GM19240 (cell line): ENCODE data around the gene VPS35L.
"Not testable (repeated sequence)": the region's sequence is repeated elsewhere in the genome, so short reads cannot be mapped to it uniquely, and the experiment has no call there.

Source experiments
- DNase-seq: peaks from one replicate; pipeline ENCODE4 v3.0.0; 2011; ENCODE audit warnings: low spot score; ENCODE audit not compliant: insufficient read length

VPS35L gene

DNA sequence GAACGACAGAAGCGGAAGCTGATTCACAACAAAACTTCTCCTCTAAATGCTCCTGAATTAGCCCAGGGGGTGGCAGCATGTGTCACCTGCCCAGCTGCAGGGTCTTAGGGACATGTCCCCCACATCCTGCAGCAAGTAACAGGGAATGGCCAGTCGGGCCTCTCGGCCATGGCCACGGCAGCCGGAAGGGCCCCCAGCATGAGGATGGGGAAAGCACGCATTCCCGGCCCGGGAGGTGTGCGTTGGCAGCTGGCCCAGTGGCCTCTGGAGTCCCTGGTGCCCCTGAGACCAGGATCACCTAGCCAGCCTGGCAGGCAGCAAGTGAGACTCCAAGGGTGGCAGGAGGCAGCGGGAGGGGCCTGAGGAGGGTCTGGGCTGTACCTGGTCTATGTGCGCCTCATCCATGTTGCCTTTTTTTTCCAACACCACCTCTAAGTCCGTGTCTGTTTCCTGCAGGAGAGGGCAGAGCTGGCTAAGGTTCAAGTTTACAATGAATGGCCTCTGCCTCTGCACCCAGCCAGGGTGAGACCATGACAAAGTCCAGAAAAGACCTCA, 155.6 kb downstream of the VPS35L start:
- DNase-seq: no peak

DNA sequence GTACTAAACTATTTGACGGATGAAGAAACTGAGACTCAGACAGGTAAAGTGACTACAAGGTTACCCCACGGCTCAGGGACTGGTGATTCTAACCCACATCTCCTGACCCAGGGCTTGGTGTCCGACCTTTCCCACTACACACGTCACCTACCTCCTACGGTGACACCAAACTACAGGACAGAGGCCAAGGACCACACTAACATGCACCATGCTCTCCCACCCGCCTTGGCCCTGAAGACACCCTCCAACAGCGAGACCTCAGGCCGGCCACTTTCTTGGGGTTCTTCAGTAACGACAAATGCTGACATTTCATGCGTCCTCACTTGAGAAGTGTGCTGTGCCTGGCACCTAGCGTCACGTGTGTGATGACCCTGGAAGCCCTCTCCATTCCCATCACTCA, 156.1 kb downstream of the VPS35L start:
- no peak for DNase-seq

DNA sequence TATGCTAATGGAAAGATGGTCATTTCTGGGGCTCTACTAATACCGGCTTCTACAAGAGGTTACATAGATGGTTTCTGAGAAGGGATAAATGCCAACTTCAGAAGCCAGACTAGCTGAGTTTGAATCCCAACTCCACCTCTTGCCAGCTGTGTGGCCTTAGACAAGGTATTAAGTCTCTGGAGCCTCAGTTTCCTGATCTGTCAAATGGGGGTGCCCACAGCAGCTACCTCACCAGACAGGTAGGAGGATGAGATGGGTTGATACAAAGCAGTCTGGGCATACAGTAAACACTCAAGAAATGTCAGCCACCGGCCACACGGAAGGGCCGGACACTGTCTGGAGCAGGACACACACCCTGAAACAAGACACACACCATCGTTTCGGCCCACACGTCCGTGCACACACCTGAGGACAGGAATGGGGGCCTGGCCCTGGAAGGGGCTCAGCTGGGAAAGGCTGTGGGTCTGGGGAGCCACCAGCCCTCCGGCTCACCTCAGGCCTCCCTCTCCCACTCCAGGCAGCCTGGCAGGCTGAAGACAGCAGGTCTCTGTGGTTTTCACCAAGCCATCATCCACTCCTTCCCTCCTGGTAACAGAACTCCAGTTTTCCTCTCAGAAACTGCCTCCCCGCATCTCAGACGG, 157.0 kb downstream of the VPS35L start:
- DNase-seq: no peak

DNA sequence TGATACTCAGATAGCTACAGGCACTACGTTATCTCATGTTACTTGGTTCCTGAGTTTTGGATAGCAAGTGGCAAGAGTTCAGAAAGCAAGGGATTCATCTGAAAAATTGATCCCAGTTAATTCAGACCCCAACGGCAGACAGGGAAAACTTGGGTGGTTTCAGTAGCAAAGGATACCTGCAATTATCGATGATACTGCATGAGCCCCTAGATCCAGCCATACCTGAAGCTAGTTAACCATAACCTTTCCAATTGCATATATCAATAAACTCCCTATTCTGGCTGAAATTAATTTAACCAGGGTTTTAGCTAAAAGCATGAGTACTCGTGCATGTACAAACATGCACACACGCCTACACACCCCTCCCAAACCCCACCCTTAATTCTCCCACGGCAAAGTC, 158.2 kb downstream of the VPS35L start:
- DNase-seq: no peak

DNA sequence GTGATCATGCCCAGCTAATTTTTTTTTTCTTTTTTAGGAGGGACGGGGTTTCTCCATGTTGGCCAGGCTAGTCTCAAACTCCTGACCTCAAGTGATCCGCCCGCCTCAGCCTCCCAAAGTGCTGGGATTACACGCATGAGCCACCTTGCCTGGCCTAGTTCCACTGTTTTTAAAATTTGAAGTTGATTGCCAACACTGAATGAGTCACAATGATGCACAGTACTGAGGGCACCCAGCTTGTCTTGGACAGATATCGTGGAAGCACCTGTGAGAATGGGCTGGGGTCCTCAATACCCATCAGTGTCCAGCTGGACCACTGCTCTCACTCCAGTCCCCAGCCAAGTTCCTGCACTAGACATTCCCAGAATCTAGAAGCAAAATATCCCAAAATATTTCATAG, 160.1 kb downstream of the VPS35L start:
- no peak for DNase-seq

DNA sequence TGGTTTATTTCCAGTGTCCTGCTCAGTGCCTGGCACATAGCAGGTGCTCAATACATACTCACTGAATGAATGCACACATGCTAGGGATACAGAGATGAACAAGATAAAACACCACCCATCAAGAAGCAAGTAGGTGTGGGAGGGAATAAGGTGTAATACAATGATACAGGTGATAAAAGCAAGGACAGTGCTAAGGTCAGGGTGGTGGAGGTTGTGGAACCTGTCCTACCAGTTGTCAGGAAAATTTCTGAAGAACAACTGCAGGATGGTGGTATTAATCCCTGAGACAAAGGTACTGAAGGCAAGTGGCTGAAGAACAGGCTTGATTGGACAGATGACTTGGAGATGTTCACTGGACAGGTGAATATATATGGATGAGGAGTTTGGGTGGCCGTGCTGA, 160.7 kb downstream of the VPS35L start:
- DNase-seq: no peak

DNA sequence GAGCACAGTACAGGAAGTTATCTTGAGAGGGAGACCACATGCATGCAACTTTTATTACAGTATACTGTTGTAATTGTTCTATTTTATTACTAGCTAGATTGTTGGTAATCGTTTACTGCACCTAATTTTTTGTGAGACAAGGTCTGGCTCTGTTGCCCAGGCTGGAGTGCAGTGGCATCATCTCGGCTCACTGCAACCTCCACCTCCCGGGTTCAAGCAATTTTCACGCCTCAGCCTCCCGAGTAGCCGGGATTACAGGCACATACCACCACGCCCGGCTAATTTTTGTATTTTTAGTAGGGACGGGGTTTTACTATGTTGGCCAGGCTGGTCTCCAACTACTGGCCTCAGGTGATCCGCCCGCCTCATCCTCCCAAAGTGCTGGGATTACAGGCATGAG, 161.2 kb downstream of the VPS35L start:
- DNase-seq: not testable (repeated sequence)

DNA sequence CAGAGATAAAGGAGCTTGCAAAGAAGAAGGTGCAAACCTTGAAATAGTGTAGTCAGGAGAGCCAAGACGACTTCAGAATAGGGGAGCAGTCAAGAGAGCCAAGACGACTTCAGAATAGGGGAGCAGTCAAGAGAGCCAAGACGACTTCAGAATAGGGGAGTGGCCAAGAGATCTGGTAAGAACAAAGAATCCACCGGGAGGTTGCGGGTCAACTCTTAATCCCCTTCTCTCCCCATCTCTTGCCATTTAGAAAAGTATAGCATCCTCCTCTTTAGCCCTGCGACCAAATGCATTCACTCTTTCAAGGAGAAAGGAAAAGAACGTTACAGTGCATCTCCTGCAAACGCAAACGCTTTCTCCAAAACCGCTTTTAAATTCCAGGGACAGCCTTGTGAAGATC, 161.8 kb downstream of the VPS35L start:
- no peak for DNase-seq

DNA sequence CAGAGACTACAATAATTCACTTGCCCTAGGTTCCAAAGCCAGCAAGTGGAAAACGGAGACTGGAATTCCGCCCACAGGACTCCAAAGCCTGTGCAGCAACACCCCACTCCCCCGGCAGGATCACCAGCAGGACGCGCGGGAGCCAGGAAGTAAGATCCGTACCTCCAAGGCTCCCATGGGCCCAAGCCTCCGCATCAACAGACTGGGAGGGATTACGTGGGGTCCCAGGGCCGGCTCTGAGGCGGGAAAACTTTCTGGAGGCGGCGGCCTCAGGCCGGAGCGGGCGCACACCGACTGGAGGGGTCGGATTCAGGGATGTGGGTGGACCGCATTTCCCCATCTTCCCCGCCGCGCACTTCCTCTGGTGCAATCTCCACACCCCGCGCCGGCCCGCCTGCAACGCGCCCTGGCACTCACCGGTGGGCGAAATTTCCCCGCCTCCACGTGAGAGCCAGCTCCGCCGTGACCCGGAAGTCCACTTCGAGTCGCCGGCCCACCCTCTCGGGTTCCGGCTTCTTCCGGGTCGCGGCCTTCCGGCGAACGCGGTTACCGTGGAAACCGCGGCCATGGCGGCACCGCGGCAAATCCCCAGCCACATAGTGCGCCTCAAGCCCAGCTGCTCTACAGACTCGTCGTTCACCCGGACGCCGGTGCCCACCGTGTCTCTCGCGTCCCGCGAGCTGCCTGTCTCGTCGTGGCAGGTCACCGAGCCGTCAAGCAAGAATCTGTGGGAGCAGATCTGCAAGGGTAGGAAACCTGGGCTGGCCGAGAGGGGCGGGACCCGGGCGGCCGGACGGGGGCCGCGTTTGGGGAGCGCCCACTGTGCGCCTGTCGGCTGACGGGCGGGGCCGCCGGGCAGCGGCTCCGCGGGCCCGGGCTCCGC, 162.5 kb downstream of the VPS35L start, which contains the start of the genes IQCK and KNOP1:
Gene IQCK (plus strand): TSS at position 531 of the 883 bp plus-strand sequence. CDS start 36 bp downstream, at position 567.
Gene KNOP1 (minus strand): TSS at position 487 of the 883 bp plus-strand sequence. CDS start 3,192 bp downstream, outside the sequence.
- DNase-seq: peak; percentile 96

DNA sequence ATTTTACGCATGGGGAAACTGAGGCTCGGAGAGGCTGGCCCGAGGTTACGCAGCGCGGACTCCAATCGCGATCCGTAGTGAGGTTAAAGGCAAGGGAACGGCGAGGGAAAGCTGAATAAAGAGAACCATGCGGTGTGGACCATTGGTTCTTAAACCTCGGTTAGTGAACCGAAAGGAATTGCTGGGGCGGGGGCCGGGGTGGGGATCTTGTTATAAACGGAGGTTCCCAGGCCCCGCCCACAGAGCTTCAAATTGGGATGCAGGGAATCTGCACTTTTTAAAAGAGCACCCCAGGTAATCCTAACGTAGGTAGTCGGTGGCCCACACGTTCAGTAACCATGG, 163.1 kb downstream of the VPS35L start:
- no peak for DNase-seq

DNA sequence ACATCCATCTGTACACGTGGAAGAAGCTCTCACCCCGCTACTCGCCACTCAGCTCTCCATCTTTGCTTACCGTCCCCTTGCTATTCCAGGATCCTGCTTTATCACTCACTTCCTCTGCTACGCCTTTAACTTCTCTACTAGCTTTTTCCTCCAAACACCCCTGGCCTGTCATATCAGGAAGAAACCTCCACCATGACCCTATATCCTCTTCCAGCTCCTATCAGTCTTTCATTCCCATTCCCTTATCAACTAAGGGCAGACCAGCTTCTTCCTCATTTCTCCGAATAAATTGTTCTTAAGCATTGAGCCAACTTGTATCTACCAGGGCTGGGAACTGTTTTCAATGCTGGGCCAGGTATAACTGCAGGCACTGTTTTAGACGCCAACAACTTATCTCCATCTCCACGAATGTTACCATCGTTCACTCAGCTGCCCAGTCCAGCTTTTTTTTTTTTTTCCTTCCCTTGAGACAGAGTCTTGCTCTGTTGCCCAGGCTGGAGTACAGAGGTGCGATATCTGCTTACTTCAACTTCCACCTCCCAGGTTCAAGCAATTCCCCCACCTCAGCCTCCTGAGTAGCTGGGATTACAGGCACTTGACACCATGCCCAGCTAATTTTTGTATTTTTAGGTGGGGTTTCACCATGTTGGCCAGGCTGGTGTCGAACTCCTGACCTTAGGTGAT, 166.9 kb downstream of the VPS35L start:
- DNase-seq: no peak

DNA sequence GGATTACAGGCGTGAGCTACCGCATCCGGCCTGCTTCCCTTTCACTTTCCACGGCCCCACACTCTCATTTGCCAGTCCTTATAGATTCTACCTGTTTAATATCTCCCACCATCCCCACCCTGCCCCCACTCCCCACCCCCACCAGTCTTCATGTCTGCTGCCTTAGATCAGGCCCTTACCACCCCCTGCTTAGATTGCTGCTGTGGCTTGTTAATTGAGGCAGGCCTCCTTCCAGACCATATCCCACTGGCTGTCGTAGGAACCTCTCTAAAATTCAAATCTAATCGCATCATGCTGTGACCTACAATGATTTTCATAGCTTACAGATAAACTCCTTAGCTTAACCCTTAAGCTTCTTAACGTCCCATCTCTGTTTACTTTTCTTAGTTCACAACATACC, 167.5 kb downstream of the VPS35L start:
- no peak for DNase-seq

DNA sequence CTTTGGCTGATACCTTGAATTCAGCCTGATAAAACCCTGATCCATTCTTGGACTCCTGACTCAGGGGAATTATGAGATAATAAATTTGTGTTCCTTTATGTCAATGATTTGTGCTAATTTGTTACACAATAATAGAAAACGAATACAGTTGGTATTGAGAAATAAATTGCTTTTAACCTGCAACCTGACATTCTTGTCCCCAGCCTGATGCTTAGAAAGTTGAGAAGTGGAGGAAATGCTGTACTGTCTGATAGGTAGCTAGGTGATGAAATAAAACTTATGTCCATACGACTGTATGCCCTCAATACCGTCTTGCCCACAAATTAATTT, 173.1 kb downstream of the VPS35L start:
- no peak for DNase-seq

DNA sequence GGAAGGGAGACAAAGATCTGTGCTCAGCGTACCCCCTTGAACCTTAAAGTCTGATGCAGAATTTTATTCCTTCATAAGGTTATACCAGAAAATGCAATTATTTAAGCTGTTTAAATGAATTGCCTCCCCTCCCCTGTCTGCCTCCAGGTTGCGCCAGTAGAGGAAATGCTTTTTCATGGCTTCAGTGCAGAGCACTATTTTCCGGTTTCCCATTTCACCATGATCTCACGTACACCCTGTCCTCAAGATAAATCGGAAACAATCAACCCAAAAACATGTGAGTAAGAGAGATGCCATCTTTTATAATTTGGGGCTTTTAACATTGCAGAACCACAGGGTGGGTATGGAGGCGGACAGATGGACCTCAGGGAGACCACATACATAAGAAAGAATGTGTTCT, 178.0 kb downstream of the VPS35L start:
- no peak for DNase-seq

DNA sequence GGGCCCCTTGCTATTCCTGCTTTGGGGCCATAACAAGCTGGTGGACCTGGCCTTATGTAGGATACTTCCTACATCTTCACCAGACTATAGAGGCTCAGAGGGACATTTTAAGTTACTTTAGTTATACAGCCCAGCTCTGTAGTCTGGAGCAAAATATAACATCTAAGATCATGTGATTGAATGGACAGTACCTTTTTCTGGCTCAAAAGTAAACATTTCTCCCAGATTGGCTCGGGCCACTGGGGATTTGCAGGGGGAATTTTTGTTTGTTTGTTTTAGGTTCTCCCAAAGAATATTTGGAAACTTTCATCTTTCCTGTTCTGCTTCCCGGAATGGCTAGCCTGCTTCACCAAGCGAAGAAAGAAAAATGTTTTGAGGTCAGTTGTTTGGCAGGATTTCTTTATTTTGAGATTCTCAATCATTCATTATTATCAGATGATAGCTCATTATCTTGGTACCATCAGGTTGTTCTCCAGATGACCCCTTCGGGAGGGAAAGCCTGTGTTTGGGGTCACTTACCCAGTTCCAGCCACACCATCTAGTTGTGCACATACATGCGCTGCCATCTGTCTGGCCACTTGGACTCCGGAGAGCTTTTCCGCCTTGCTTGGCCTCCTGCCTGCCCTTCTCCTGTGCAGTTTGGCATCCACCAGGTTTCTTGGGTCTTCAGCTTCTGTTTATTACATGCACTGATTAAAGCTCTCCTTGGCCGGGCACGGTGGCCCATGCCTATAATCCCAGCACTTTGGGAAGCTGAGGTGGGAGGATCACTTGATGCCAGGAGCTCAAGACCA, 179.8 kb downstream of the VPS35L start:
- DNase-seq: no peak

DNA sequence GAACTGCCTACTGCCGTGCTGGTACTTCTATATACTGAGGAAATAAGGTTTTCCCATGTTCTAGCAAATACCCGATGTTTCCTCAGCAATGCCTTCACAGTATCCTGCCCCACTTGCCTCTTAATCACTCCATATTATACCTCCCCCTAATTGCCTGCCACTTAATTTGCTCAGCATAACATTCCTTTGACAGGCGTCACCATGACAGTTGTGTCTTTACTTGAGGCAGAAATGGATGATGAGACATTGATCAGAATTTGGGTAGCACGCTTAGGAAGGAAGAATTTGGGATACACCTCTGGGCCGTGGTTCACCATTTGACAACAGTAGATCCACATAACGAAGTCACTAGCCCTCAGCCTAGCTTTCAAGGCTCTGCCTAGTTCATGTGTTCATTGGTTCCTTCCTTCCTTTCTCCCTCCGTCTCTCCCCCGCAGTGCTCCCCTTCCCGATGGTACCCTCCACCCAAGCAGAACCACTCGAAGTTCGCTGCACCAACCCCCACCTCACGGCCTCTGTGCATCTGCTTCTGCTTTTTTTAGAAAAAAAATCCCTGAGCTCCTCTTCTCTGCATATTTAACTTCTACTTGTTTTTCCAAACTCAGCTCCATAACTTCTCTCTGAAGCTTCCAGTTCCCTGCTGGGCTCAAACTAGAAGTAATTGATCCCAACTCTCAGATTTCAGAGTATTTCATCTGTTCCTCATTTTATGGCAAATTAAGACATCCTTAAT, 182.0 kb downstream of the VPS35L start:
- no peak for DNase-seq

DNA sequence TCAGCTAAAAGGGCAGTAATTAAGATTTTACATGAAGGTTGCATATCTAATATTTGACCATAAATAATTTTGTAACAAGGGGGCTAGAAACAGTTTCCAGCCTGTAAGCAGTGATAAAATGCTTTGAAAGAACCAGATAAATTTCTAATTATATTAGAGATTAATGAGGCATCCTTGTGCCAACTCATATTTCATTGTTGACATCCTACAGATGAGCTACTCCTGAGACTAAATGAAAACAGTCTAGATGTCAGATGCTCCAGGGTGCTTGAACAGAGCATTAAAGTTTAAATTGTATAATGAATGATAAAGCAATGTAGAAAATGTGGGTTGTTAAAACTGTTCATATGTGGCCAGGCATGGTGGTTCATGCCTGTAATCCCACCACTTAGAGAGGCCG, 185.9 kb downstream of the VPS35L start:
- DNase-seq: no peak

DNA sequence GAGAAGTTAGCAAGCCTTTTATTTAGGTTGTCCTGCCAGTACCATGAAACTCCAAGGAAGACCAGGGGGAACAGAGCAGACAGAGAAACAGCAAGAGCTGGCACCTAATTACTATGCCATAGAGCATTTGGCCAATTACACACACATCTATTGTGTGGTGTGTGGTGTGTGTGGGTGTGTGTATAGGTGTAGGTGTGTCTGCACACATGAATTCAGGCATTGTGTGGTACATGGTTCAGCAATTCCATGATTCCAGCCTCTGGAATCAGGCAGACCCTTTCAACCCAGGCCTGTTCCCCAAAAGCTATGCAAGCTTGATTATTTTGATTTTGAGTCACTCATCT, 188.3 kb downstream of the VPS35L start:
- DNase-seq: no peak

DNA sequence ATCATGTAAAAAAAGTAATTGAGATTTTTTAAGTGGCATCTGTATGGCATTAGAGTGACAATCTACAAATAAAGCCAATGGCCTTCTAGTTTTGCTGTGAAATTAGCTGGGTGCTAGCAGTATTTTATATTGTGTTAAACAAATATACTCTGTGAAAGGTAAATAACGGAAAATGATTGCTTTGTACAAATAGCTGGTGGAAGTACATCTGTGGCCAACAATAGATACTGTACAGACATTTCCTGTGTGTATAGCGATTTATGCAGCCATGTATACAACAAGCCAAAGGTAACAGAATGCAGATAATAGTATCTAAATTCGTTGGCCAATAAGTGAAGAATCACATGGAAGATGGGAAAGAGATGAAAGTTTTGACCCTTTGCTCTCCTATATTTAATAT, 189.2 kb downstream of the VPS35L start:
- DNase-seq: no peak

DNA sequence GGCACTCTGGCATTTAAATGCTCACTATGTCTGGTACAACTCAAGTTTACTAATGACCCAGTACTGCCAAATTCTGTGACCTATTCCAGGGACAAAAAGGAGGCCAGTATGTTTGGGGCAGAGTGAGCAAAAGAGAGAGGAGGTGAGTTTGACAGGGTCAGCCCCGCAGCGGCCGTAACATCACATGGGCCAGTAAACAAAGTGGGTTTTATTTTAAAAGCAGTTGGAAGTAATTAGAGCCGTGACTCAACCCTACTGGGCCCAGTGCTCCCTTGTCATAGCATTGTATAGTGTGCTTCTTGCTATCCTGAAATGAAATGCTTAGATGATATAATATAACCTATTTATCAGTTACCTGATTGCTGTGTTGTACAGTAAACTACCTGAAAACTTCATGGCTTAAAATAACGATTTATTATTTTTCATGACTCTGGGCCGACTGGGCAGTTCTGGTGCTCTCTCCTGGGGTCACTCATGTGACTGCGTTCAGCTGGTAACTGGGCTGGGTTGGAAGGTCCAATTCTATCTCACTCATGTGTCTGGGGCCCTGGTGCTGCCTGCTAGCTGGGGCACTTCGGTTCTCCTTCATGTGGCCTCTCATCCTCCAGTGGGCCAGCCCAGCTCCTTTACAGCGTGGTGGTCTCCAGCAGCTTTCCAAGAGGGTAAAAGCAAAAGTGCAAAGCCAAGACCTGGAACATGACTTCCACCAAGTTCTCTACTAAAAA, 189.9 kb downstream of the VPS35L start:
- no peak for DNase-seq
